Thoracic aorta (tissue), 2 donors: ENCODE measurements around the gene PRDM16. TPM values are rescaled to one million over a fixed set of nuclear protein-coding genes. Genes with fewer than 3 reads are reported as not detected.
A peak's percentile ranks its signal among the peaks of the same experiment; 100 is the strongest.

Experiments
- ATAC-seq: fragments of 150-250 bp; one replicate; pipeline ENCODE4 v1.8.0; 2017; ENCODE audit warnings: low read depth; ENCODE audit not compliant: insufficient number of reproducible peaks, low FRiP score
- DNase-seq: peaks from one replicate; pipeline ENCODE4 v3.0.0-alpha.2; 2020; ENCODE audit warnings: low spot score
- H3K27ac ChIP-seq, 2 donors: fragments of 200-600 bp; sonication (generic); 1 replicate in 1 of 2; 2 replicates in 1 of 2; pipeline ENCODE4 v1.5.1; 2016; ENCODE audit warnings: mild to moderate bottlenecking in 2 of 2, moderate library complexity in 2 of 2
- H3K27me3 ChIP-seq: fragments of 200-600 bp; sonication (generic); replicated peaks from 2 replicates; pipeline ENCODE4 v1.6.0; 2016; ENCODE audit warnings: mild to moderate bottlenecking; ENCODE audit not compliant: insufficient read depth
- H3K36me3 ChIP-seq: fragments of 200-600 bp; sonication (generic); one replicate; pipeline ENCODE4 v1.5.1; 2016
- H3K4me1 ChIP-seq, 2 donors: fragments of 200-600 bp; sonication (generic); 1 replicate in 1 of 2; 2 replicates in 1 of 2; pipeline versions ENCODE4 v1.5.1 to v1.6.0; 2016; ENCODE audit warnings: low read depth in 2 of 2, mild to moderate bottlenecking in 1 of 2; ENCODE audit not compliant: control insufficient read depth in 1 of 2
- H3K4me3 ChIP-seq: fragments of 200-600 bp; sonication (generic); 2 replicates; pipeline ENCODE4 v1.5.1; 2016; ENCODE audit warnings: mild to moderate bottlenecking
- H3K9me3 ChIP-seq: fragments of 200-600 bp; sonication (generic); 2 replicates; pipeline ENCODE4 v1.5.1; 2016
- total RNA-seq, 2 donors: library from RNA; depleted of rRNA; stranded (reverse); fragments of >200 nt; gene quantifications; one replicate each; pipeline versions ENCODE4 v1.1.0 to v1.2.3, GENCODE V29; 2016
- TF ChIP-seq, protein P1 (sequence below): fragments of 200-600 bp; sonication (generic); IDR thresholded peaks from one replicate; pipeline ENCODE4 v1.5.1; 2019; ENCODE audit warnings: antibody characterized with exemption

PRDM16 gene
- total RNA-seq, 2 donors from 2014 or later: 68.9 to 85.4 TPM

DNA sequence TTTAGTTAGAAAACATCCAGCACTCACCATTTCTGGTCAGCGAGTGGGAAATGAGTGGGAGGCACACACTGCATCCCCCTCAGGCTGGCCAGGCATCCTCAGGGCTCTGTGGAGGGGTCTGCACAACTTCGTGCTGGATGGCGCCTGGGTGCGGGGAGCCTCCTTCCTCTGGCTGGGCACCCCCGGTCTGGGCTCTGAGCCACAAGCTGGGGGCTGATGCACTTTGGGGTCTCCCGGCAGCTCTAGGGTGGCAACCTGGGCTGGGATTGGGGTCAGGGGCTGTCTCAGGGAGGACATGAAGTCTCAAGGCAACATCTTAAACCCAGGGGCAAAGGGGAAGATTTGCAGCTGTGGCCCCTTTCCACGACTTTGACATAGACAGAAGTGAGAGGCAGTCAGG, 23.5 kb downstream of the PRDM16 start:
- Histone ChIP-seq H3K36me3 (peaks cover 4% of the 10 kb centered on the region), H3K9me3 (no peaks in the 10 kb centered on the region), H3K4me1 (peaks cover 15 to 69% of the 10 kb centered on the region in 2 donors), H3K4me3 (no peak overlapping the region), H3K27ac (no peak overlapping the region), H3K27me3 (no peaks in the 10 kb centered on the region)
- TF ChIP-seq, protein P1, sequence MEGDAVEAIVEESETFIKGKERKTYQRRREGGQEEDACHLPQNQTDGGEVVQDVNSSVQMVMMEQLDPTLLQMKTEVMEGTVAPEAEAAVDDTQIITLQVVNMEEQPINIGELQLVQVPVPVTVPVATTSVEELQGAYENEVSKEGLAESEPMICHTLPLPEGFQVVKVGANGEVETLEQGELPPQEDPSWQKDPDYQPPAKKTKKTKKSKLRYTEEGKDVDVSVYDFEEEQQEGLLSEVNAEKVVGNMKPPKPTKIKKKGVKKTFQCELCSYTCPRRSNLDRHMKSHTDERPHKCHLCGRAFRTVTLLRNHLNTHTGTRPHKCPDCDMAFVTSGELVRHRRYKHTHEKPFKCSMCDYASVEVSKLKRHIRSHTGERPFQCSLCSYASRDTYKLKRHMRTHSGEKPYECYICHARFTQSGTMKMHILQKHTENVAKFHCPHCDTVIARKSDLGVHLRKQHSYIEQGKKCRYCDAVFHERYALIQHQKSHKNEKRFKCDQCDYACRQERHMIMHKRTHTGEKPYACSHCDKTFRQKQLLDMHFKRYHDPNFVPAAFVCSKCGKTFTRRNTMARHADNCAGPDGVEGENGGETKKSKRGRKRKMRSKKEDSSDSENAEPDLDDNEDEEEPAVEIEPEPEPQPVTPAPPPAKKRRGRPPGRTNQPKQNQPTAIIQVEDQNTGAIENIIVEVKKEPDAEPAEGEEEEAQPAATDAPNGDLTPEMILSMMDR: no peak
- ATAC-seq (no peak), DNase-seq (no peak)

DNA sequence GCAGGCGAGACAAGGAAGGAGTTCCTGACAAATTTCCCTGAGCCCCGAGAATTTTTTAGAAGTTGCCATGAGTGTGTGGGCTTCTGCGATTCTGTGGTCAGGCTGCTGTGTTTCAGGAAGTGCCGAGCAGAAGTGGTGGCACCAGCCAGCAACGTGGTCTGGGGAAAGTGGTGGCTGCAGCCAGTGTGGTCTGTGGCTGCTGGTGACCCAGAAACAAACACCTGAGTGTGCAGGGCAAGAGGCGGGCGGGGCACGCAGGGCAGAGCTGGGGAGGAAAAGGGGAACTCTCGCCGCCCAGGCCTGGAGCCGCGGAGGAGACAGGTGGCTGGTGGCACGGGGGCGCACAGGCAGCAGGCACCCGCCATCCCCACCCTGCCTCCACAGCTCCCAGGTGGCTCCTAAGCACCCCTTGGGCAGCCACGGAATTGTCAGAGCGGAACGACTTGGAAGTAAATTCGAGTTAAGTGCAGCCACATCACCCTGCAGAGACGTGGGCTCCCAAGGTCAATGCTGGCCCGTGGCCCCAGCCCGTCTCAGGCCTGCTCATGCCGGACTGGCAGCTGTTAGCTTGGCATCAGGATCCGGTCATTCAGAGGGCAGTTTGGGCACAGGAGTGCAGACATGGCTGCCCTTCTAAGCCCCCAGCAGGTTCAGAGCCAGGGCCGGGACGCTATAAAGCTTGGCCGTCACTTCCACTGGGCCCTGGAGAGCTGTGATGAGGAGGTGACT, 25.1 kb downstream of the PRDM16 start:
- ATAC-seq (no peak), DNase-seq (no peak)
- Histone ChIP-seq H3K4me3 (peak overlapping the region; percentile 32), H3K4me1 (peaks cover 15 to 72% of the 10 kb centered on the region in 2 donors), H3K9me3 (no peaks in the 10 kb centered on the region), H3K27ac (peak overlapping the region; percentile 27 to 57), H3K36me3 (peaks cover 4% of the 10 kb centered on the region), H3K27me3 (no peaks in the 10 kb centered on the region)
- TF ChIP-seq, protein P1: no peak

DNA sequence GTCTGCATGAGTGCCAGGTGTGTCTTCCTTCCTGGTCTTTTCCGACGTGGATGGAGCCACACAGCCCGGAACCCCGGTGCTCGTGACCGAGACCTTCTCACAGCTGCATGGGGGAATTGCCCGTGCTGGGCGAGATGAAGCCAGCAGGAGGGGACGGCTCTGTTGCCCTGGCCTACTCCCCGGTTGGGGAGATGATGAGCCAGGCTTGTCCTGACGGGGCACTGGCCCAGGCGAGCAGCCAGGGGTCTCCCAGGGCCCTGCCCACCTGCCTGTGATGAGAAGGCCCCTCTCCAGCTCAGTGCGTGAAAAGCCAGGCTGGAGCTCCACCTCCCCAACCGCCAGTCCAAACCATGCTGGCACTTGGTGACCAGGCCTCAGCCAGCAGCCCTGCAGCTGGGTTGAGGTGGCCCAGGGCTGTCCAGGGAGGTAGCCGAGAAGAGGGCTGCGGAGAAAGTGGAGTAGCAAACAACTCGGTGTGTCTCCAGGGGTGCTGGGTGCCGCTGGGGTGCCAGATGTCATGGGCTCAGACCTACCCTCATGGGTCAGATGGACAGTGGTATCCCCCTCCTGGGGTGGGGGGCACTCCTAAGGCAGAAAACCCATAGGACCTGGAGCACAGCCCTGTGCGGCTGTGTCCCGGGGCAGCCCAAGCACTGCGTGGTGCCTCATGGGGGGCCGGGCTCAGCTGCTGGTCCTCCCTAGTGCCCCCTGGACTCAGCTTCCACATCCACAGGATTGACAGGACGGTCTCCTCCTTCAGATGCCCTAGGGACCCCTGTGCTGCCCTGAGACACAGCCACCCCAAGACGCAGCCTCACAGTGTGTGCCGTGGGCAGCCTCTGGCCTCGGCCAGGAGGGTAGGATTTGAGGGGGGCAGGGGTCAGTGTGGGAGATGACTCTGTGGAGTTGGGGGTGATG, 26.1 kb downstream of the PRDM16 start:
- peak overlapping the region; percentile 32 for H3K4me3 ChIP-seq
- TF ChIP-seq, protein P1: no peak
- no peak for ATAC-seq
- peaks cover 2% of the 10 kb centered on the region for H3K36me3 ChIP-seq
- no peaks in the 10 kb centered on the region for H3K27me3 ChIP-seq
- H3K4me1 ChIP-seq: peaks cover 15 to 81% of the 10 kb centered on the region in 2 donors
- H3K9me3 ChIP-seq: no peaks in the 10 kb centered on the region
- DNase-seq: no peak
- H3K27ac ChIP-seq: peak overlapping the region; percentile 27 to 57

DNA sequence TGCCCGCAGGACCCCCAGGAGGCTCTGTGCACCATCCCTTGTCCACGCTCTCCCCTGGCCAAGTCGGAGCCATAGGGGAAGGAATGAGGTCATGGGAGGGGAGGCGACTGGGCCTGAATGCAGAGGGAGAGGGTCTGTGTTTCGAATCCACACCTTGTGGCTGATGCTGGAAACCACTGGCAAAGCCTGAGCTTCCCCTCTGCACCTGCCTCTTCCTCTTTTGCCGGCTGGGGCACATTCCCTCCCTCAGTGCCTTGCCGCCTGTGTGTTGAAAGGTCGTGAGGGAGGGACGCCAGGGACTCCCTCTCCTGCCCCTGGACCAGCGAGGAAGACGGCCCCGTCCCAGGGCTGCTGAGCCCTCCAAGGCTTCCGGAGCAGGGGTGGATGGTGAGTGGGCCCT, 27.3 kb downstream of the PRDM16 start:
- DNase-seq (no peak), ATAC-seq (no peak)
- TF ChIP-seq, protein P1: no peak
- Histone ChIP-seq H3K36me3 (no peaks in the 10 kb centered on the region), H3K27me3 (no peaks in the 10 kb centered on the region), H3K9me3 (no peaks in the 10 kb centered on the region), H3K27ac (no peak overlapping the region), H3K4me3 (no peak overlapping the region), H3K4me1 (peaks cover 25 to 90% of the 10 kb centered on the region in 2 donors)

DNA sequence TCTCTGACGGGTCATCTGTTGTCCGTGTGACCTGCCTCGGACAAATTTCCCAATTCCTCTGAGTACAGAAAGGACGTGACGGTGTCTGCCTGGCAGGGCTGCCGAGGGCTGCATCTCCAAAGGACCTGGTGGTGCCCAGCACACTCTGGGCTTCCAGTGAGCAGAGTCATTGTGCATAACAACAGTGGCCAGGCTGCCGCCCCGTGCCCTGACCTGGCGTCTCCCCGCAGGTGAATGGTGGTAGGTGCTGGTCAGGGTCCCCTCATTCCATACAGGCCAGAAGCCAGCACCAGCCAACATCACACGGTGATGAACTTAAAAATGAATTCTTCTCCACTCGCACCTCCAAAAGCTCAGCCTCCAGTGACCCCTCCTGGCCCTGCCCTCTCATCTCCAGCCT, 28.2 kb downstream of the PRDM16 start:
- H3K27ac ChIP-seq: no peak overlapping the region
- DNase-seq (no peak), ATAC-seq (no peak)
- H3K4me3 ChIP-seq: no peak overlapping the region
- H3K36me3 ChIP-seq: no peaks in the 10 kb centered on the region
- H3K27me3 ChIP-seq: no peaks in the 10 kb centered on the region
- no peaks in the 10 kb centered on the region for H3K9me3 ChIP-seq
- TF ChIP-seq, protein P1: no peak
- peaks cover 30 to 90% of the 10 kb centered on the region in 2 donors for H3K4me1 ChIP-seq
